Keratinocyte (primary cell): ENCODE data around the gene SUPT20HL2.

Experiments
- EZH2 ChIP-seq: IDR thresholded peaks from one replicate; pipeline ENCODE4 v1.6.1; 2012; ENCODE audit warnings: inconsistent platforms, mild to moderate bottlenecking, low read length, moderate library complexity
- TF ChIP-seq, protein P1 (sequence below), 3 experiments: IDR thresholded peaks in 1 of 3; conservative IDR thresholded peaks in 1 of 3; optimal IDR thresholded peaks in 1 of 3; 2 replicates in 2 of 3; 3 replicates in 1 of 3; pipeline versions ENCODE3 to v1.5.1; 2011; ENCODE audit warnings: low read length in 3 of 3, mild to moderate bottlenecking in 3 of 3, moderate library complexity in 2 of 3, control low read depth in 1 of 3, inconsistent platforms in 1 of 3; ENCODE audit not compliant: insufficient read depth in 2 of 3; ENCODE audit errors: extremely low read depth in 1 of 3

DNA sequence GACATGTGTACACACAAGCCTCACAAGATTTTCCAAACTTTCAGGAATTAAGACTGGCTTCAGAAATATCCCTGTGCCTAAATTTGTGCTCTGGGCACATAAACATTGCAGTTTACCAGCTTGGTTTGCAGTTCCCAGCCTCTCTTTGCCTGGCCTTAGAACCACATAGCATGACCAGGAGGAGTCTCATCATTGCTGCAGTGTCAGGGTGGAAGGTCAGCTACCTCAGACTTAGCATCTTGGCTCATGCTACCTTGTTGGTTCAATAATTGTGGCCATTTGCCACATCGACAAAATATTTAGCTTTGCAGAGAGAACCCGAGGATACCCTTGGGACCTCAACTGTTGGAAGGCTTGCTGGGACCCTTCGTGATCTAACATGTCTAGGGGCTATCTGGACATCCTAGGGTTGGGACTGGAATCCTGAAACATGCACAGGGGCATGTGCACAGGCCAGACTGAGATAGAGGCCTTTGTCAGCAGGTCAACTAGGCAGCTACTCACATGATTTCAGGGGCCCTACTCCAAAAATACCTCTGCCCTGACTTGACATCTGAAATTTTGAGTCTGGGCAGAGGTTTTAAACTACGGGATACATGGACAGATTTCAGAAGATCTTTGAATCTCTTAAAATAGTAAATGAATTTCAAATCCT is 8.0 kb upstream of the SUPT20HL2 start:
- TF ChIP-seq, protein P1, sequence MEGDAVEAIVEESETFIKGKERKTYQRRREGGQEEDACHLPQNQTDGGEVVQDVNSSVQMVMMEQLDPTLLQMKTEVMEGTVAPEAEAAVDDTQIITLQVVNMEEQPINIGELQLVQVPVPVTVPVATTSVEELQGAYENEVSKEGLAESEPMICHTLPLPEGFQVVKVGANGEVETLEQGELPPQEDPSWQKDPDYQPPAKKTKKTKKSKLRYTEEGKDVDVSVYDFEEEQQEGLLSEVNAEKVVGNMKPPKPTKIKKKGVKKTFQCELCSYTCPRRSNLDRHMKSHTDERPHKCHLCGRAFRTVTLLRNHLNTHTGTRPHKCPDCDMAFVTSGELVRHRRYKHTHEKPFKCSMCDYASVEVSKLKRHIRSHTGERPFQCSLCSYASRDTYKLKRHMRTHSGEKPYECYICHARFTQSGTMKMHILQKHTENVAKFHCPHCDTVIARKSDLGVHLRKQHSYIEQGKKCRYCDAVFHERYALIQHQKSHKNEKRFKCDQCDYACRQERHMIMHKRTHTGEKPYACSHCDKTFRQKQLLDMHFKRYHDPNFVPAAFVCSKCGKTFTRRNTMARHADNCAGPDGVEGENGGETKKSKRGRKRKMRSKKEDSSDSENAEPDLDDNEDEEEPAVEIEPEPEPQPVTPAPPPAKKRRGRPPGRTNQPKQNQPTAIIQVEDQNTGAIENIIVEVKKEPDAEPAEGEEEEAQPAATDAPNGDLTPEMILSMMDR (optimal IDR thresholded peaks at IDR 0.05 in 1 of 3, IDR thresholded peaks at IDR 0.05 in 1 of 3, conservative IDR thresholded peaks at IDR 0.05 in 1 of 3; ENCODE audit: extremely low read depth in 1 of 3, insufficient read depth in 2 of 3, low read length in 3 of 3), result no peak
- no peak for TF ChIP-seq EZH2
